ENCODE results near the gene MYOC. TPM values are rescaled to one million over a fixed set of nuclear protein-coding genes. Genes with fewer than 3 reads are reported as not detected.
"Not testable (repeated sequence)": the region's sequence is repeated elsewhere in the genome, so short reads cannot be mapped to it uniquely, and the experiment has no call there.

Gene MYOC
- total RNA-seq, 8 experiments from 2014 or later, result 0.41 to 0.43 TPM; not detected in 6

- in situ Hi-C loops (cut with MboI; ENCODE audit: low pct_unique_long_range_greater_than_20kb in 2 of 9, low sequenced_read_pairs in 9 of 9, unreplicated experiment in 9 of 9), result loop anchor here in 1 of 9 experiments (25.0 kb wide), 1 partner anchor 323 kb away; no protein-coding TSS in a partner anchor
- WGBS, 10 experiments, result 6 to 78% (median 60%) methylated on average over 1 to 4 of the region's 4 CpGs
- Histone ChIP-seq H3K4me3 (no peak overlapping the region), H3K27ac (no peak overlapping the region), H3K4me1 (replicated peaks in 1 of 2) (no peaks in the 10 kb centered on the region)
- no peak for ATAC-seq (replicated peaks in 6 of 8)
These were observed 11.5 kb upstream of the MYOC start for GRCh38 chr1:171663854-171664575.

- 8 to 88% (median 67%) methylated on average over 1 to 7 of the region's 7 CpGs for WGBS, 10 experiments
- in situ Hi-C loops (cut with MboI; ENCODE audit: low pct_unique_long_range_greater_than_20kb in 2 of 9, low sequenced_read_pairs in 9 of 9, unreplicated experiment in 9 of 9), result loop anchor here in 1 of 9 experiments (25.0 kb wide), 1 partner anchor 324 kb away; no protein-coding TSS in a partner anchor
- Histone ChIP-seq H3K4me1 (replicated peaks in 1 of 2) (no peaks in the 10 kb centered on the region), H3K27ac (no peak overlapping the region), H3K4me3 (no peak overlapping the region)
- no peak for ATAC-seq (replicated peaks in 6 of 8)
These were observed 10.8 kb upstream of the MYOC start for GRCh38 chr1:171663036-171663853.

- no peak for ATAC-seq (replicated peaks in 6 of 8)
- H3K4me1 ChIP-seq (replicated peaks in 1 of 2), result no peaks in the 10 kb centered on the region
- 73 to 100% (median 94%) methylated on average over 1 to 5 of the region's 5 CpGs; no CpG with 5 or more reads in 1 of the 10 experiments for WGBS, 10 experiments
- no peak overlapping the region for H3K27ac ChIP-seq
- no peak overlapping the region for H3K4me3 ChIP-seq
- in situ Hi-C loops (cut with MboI; ENCODE audit: low pct_unique_long_range_greater_than_20kb in 2 of 9, low sequenced_read_pairs in 9 of 9, unreplicated experiment in 9 of 9), result loop anchor here in 1 of 9 experiments (25.0 kb wide), 1 partner anchor 326 kb away; no protein-coding TSS in a partner anchor
These were observed 8.7 kb upstream of the MYOC start for GRCh38 chr1:171661076-171661650.

- WGBS, 10 experiments, result 83 to 100% (median 98%) methylated on average over 1 to 8 of the region's 9 CpGs; no CpG with 5 or more reads in 5 of the 10 experiments
- not testable (repeated sequence) for H3K4me1 ChIP-seq (replicated peaks in 1 of 2); H3K4me3 ChIP-seq; ATAC-seq (replicated peaks in 6 of 8); H3K27ac ChIP-seq
- in situ Hi-C loops (cut with MboI; ENCODE audit: low pct_unique_long_range_greater_than_20kb in 2 of 9, low sequenced_read_pairs in 9 of 9, unreplicated experiment in 9 of 9), result loop anchor here in 1 of 9 experiments (25.0 kb wide), 1 partner anchor 331 kb away; no protein-coding TSS in a partner anchor
These were observed 3.7 kb upstream of the MYOC start for GRCh38 chr1:171656206-171656605.

- WGBS, 10 experiments, result 40 to 86% (median 82%) methylated on average over 1 to 6 of the region's 6 CpGs; no CpG with 5 or more reads in 2 of the 10 experiments
- in situ Hi-C loops (cut with MboI; ENCODE audit: low pct_unique_long_range_greater_than_20kb in 2 of 9, low sequenced_read_pairs in 9 of 9, unreplicated experiment in 9 of 9), result loop anchor here in 1 of 9 experiments (25.0 kb wide), 1 partner anchor 332 kb away; no protein-coding TSS in a partner anchor
- no peak for ATAC-seq (replicated peaks in 6 of 8)
These were observed 3.2 kb upstream of the MYOC start for GRCh38 chr1:171655746-171656116.

GRCh38 chr1:171654942-171655745 lies 2.7 kb upstream of the MYOC start:
- WGBS, 10 experiments, result 20 to 70% (median 64%) methylated on average over 3 to 22 of the region's 24 CpGs; no CpG with 5 or more reads in 2 of the 10 experiments
- peak in 3 of 8 experiments; percentile 88 to 92 (median 91) for ATAC-seq (replicated peaks in 6 of 8)
- no peak overlapping the region for H3K4me3 ChIP-seq
- in situ Hi-C loops (cut with MboI; ENCODE audit: low pct_unique_long_range_greater_than_20kb in 2 of 9, low sequenced_read_pairs in 9 of 9, unreplicated experiment in 9 of 9), result loop anchor here in 1 of 9 experiments (25.0 kb wide), 1 partner anchor 332 kb away; no protein-coding TSS in a partner anchor
- H3K27ac ChIP-seq, result no peak overlapping the region
- H3K4me1 ChIP-seq (replicated peaks in 1 of 2), result no peaks in the 10 kb centered on the region

More at GRCh38 chr1:171655746-171656116, 3.2 kb upstream of the MYOC start:
- no peak overlapping the region for H3K27ac ChIP-seq
- H3K4me1 ChIP-seq (replicated peaks in 1 of 2), result no peaks in the 10 kb centered on the region
- H3K4me3 ChIP-seq, result no peak overlapping the region

- in situ Hi-C loops (cut with MboI; ENCODE audit: low pct_unique_long_range_greater_than_20kb in 2 of 9, low sequenced_read_pairs in 9 of 9, unreplicated experiment in 9 of 9), result loop anchor here in 1 of 9 experiments (25.0 kb wide), 1 partner anchor 333 kb away; no protein-coding TSS in a partner anchor
- ATAC-seq (replicated peaks in 6 of 8), result peak in 5 of 8 experiments; percentile 24 to 34 (median 29)
- no peak overlapping the region for H3K27ac ChIP-seq
- WGBS, 10 experiments, result 30 to 100% (median 77%) methylated on average over 1 to 7 of the region's 8 CpGs
- H3K4me3 ChIP-seq, result no peak overlapping the region
- H3K4me1 ChIP-seq (replicated peaks in 1 of 2), result no peaks in the 10 kb centered on the region
These were observed 1.9 kb upstream of the MYOC start for GRCh38 chr1:171654201-171654941.

GRCh38 chr1:171653796-171654195 lies 1.3 kb upstream of the MYOC start:
- no peaks in the 10 kb centered on the region for H3K4me1 ChIP-seq (replicated peaks in 1 of 2)
- H3K27ac ChIP-seq, result no peak overlapping the region
- 67 to 100% (median 93%) methylated on average over 1 of the region's 1 CpG; no CpG with 5 or more reads in 3 of the 10 experiments for WGBS, 10 experiments
- H3K4me3 ChIP-seq, result no peak overlapping the region
- no peak for ATAC-seq (replicated peaks in 6 of 8)
- in situ Hi-C loops (cut with MboI; ENCODE audit: low pct_unique_long_range_greater_than_20kb in 2 of 9, low sequenced_read_pairs in 9 of 9, unreplicated experiment in 9 of 9), result loop anchor here in 1 of 9 experiments (25.0 kb wide), 1 partner anchor 334 kb away; no protein-coding TSS in a partner anchor

GRCh38 chr1:171646249-171646560 lies 6.3 kb downstream of the MYOC start:
- in situ Hi-C loops (cut with MboI; ENCODE audit: low pct_unique_long_range_greater_than_20kb in 2 of 9, low sequenced_read_pairs in 9 of 9, unreplicated experiment in 9 of 9), result loop anchor here in 2 of 9 experiments (25.0 kb wide), 1 partner anchor 341 kb away; no protein-coding TSS in a partner anchor
- Histone ChIP-seq H3K27ac (no peak overlapping the region), H3K4me1 (replicated peaks in 1 of 2) (no peaks in the 10 kb centered on the region), H3K4me3 (no peak overlapping the region)
- WGBS, 10 experiments, result 60 to 100% (median 100%) methylated on average over 1 of the region's 1 CpG; no CpG with 5 or more reads in 4 of the 10 experiments
- no peak for ATAC-seq (replicated peaks in 6 of 8)

GRCh38 chr1:171645553-171646248 lies 6.8 kb downstream of the MYOC start:
- Histone ChIP-seq H3K27ac (no peak overlapping the region), H3K4me3 (no peak overlapping the region), H3K4me1 (replicated peaks in 1 of 2) (no peaks in the 10 kb centered on the region)
- ATAC-seq (replicated peaks in 6 of 8), result peak in 3 of 8 experiments; percentile 56 to 70 (median 67)
- in situ Hi-C loops (cut with MboI; ENCODE audit: low pct_unique_long_range_greater_than_20kb in 2 of 9, low sequenced_read_pairs in 9 of 9, unreplicated experiment in 9 of 9), result loop anchor here in 2 of 9 experiments (25.0 kb wide), 1 partner anchor 342 kb away; no protein-coding TSS in a partner anchor
- WGBS, 10 experiments, result 0 to 100% (median 79%) methylated on average over 1 to 8 of the region's 8 CpGs; no CpG with 5 or more reads in 1 of the 10 experiments
